ENCODE measurements around the gene CX3CR1. TPM values are rescaled to one million over a fixed set of nuclear protein-coding genes. Genes with fewer than 3 reads are reported as not detected.

Gene CX3CR1
- total and polyA plus RNA-seq, 2 donors (not counting 1 experiment from before 2014, with no cell fraction given): 0.16 to 0.27 TPM

GRCh38 chr3:39275963-39276593 is 3.8 kb downstream of the CX3CR1 start:
- Histone ChIP-seq H3K4me2 (replicated peaks; ENCODE audit: low read depth, low read length, poor library complexity, severe bottlenecking) (no peak overlapping the region), H3K4me3 (ENCODE audit: control extremely low read depth in 1 of 5, extremely low read depth in 1 of 5, insufficient read depth in 1 of 5, low read depth in 2 of 5, low read length in 4 of 5) (no peak overlapping the region), H4K20me1 (ENCODE audit: control insufficient read depth, insufficient read depth, low read length, poor library complexity, severe bottlenecking) (no peaks in the 10 kb centered on the region), H3K36me3 (replicated peaks in 1 of 2; ENCODE audit: control extremely low read depth in 1 of 2, control insufficient read depth in 1 of 2, extremely low read depth in 1 of 2, insufficient read depth in 2 of 2, low read length in 1 of 2) (no peaks in the 10 kb centered on the region), H3K27me3 (replicated peaks in 1 of 4; ENCODE audit: control extremely low read depth in 1 of 4, control insufficient read depth in 3 of 4, insufficient read depth in 4 of 4, low read length in 3 of 4) (no peaks in the 10 kb centered on the region), H2AFZ (ENCODE audit: insufficient read depth, low read depth, low read length, poor library complexity, severe bottlenecking) (no peak overlapping the region), H3K9ac (ENCODE audit: low read length) (no peak overlapping the region), H3K79me2 (ENCODE audit: control insufficient read depth, insufficient read depth, low read length) (no peaks in the 10 kb centered on the region), H3K27ac (ENCODE audit: low read length in 2 of 2) (no peak overlapping the region), H3K9me3 (ENCODE audit: control extremely low read depth in 1 of 3, control insufficient read depth in 2 of 3, insufficient read depth in 1 of 3, low read length in 2 of 3) (no peaks in the 10 kb centered on the region), H3K4me1 (ENCODE audit: control insufficient read depth in 2 of 2, insufficient read depth in 2 of 2, low read length in 2 of 2) (peaks cover 25% of the 10 kb centered on the region in 2 donors)
- ATAC-seq (ENCODE audit: low read depth) (no peak), DNase-seq (no peak)
- H3K9me3 Mint-ChIP-seq (ENCODE audit: insufficient read depth): no peaks in the 10 kb centered on the region
- TF ChIP-seq CTCF (IDR thresholded peaks at IDR 0.05) (no peak), EZH2 (IDR thresholded peaks at IDR 0.05; ENCODE audit: borderline replicate concordance, insufficient read depth, low read depth, low read length, poor library complexity, severe bottlenecking) (no peak)
- no peaks in the 10 kb centered on the region for H3K27me3 Mint-ChIP-seq
- H3K4me1 Mint-ChIP-seq: peaks cover 29% of the 10 kb centered on the region
- ChIA-PET POLR2A (no interaction called here), CTCF (interaction anchor here (0.6 to 31.5 kb wide), 5 partner anchors 12 to 978 kb away, joined by 4 to 1573 read pairs (median 8); partner anchors contain the start of gene XIRP1)
- no peak overlapping the region for H3K27ac Mint-ChIP-seq
- intact Hi-C loops (cut with micrococcal nuclease): no loop called here
- H3K4me3 Mint-ChIP-seq: no peak overlapping the region
- no CpG with 5 or more reads among the region's 3 CpGs for WGBS (ENCODE audit: insufficient coverage)

- ChIA-PET POLR2A (no interaction called here), CTCF (interaction anchor here (1.7 to 31.5 kb wide), 2 partner anchors 13 to 73 kb away, joined by 8 to 1573 read pairs; partner anchors contain the start of gene XIRP1)
- no peak for ATAC-seq (ENCODE audit: low read depth)
- H3K4me3 Mint-ChIP-seq: no peak overlapping the region
- no peaks in the 10 kb centered on the region for H3K27me3 ChIP-seq (replicated peaks in 1 of 4; ENCODE audit: control extremely low read depth in 1 of 4, control insufficient read depth in 3 of 4, insufficient read depth in 4 of 4, low read length in 3 of 4)
- no peak overlapping the region for H2AFZ ChIP-seq (ENCODE audit: insufficient read depth, low read depth, low read length, poor library complexity, severe bottlenecking)
- DNase-seq: no peak
- H3K9ac ChIP-seq (ENCODE audit: low read length): no peak overlapping the region
- H3K27me3 Mint-ChIP-seq: no peaks in the 10 kb centered on the region
- TF ChIP-seq CTCF (IDR thresholded peaks at IDR 0.05) (no peak), EZH2 (IDR thresholded peaks at IDR 0.05; ENCODE audit: borderline replicate concordance, insufficient read depth, low read depth, low read length, poor library complexity, severe bottlenecking) (no peak)
- peaks cover 22 to 25% of the 10 kb centered on the region in 2 donors for H3K4me1 ChIP-seq (ENCODE audit: control insufficient read depth in 2 of 2, insufficient read depth in 2 of 2, low read length in 2 of 2)
- no peaks in the 10 kb centered on the region for H4K20me1 ChIP-seq (ENCODE audit: control insufficient read depth, insufficient read depth, low read length, poor library complexity, severe bottlenecking)
- H3K9me3 Mint-ChIP-seq (ENCODE audit: insufficient read depth): no peaks in the 10 kb centered on the region
- H3K9me3 ChIP-seq (ENCODE audit: control extremely low read depth in 1 of 3, control insufficient read depth in 2 of 3, insufficient read depth in 1 of 3, low read length in 2 of 3): no peaks in the 10 kb centered on the region
- no peak overlapping the region for H3K4me3 ChIP-seq (ENCODE audit: control extremely low read depth in 1 of 5, extremely low read depth in 1 of 5, insufficient read depth in 1 of 5, low read depth in 2 of 5, low read length in 4 of 5)
- no peak overlapping the region for H3K27ac ChIP-seq (ENCODE audit: low read length in 2 of 2)
- no peak overlapping the region for H3K27ac Mint-ChIP-seq
- H3K4me1 Mint-ChIP-seq: peaks cover 24% of the 10 kb centered on the region
- no peaks in the 10 kb centered on the region for H3K79me2 ChIP-seq (ENCODE audit: control insufficient read depth, insufficient read depth, low read length)
- 92% methylated on average over 2 of the region's 3 CpGs for WGBS (ENCODE audit: insufficient coverage)
- H3K36me3 ChIP-seq (replicated peaks in 1 of 2; ENCODE audit: control extremely low read depth in 1 of 2, control insufficient read depth in 1 of 2, extremely low read depth in 1 of 2, insufficient read depth in 2 of 2, low read length in 1 of 2): no peaks in the 10 kb centered on the region
- H3K4me2 ChIP-seq (replicated peaks; ENCODE audit: low read depth, low read length, poor library complexity, severe bottlenecking): no peak overlapping the region
- intact Hi-C loops (cut with micrococcal nuclease): no loop called here
These were observed 4.8 kb downstream of the CX3CR1 start for GRCh38 chr3:39275052-39275451.

Measured in B cell (primary cell).